ENCODE results near the gene ARL10. TPM values are rescaled to one million over a fixed set of nuclear protein-coding genes. Genes with fewer than 3 reads are reported as not detected.
A peak's percentile ranks its signal among the peaks of the same experiment; 100 is the strongest.

ARL10 gene
- total RNA-seq, 2 experiments from 2014 or later, result 6.3 to 9.0 TPM

DNA sequence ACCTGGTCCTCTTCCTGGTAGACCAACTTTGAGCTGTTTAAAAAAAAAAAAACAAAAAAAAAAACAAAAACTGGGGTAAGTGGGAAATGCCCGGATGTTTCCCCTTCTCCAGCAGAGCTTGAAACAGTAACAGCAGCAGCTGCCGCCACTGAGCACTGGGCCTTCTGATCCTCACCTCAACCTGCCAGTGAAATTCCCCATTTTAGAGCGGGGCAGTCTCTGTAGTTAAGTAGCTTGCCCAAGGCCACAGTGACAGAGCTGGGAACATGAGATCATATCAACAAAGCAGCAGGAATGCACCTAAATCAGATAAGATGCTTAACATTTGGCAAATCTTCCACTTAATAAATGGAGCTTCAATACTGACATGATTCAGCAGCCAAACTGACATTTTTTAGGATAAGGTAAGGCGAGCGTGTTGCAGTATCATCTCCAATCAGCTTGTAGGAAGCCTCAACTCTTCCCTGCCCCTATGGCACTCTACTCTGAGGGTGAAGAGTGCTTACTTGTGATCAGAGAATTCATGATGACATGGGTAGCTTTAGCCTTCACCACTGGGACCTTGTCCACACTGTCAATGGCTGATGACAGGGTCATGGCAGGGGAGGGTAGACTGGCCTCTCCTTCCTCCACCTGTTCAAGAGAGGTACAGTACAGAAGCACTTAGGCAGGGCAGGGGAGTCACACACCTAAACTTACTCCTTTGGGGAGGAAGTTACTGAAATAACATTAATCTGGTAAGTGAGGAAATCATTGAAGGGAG, 13.0 kb upstream of the ARL10 start:
- DNase-seq (no peak), ATAC-seq (no peak)
- no peak overlapping the region for H3K4me3 Mint-ChIP-seq
- peaks cover 7% of the 10 kb centered on the region for H3K4me1 Mint-ChIP-seq
- H3K36me3 Mint-ChIP-seq, result peaks cover 58% of the 10 kb centered on the region
- CTCF ChIA-PET, result interaction anchor here (1.2 kb wide), 1 partner anchor 308 kb away, joined by 3 read pairs; no protein-coding TSS in a partner anchor
- H3K27ac Mint-ChIP-seq, result peak overlapping the region; percentile 34
- H3K27me3 Mint-ChIP-seq, result no peaks in the 10 kb centered on the region
- no peaks in the 10 kb centered on the region for H3K9me3 Mint-ChIP-seq (ENCODE audit: low read depth)

DNA sequence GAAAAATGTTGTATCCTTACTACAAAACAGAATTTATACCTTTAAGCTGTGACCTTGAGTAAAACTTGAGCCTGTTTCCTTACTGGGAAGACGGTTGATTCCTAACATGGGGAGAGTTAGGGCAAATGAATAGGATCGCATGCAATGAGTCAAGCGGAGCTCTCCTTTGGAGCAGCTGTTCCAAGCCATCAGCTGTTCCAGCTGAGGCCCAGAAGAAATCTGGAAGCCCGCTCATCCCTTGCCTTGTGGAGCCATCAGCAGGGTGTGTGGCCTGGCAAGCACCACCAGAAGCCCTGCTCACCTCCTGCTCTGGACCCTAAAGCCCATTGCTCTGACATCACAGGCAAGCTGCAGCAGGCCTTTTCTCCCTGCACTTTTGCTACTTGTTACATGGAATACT, 11.8 kb upstream of the ARL10 start:
- Mint-ChIP-seq H3K36me3 (peaks cover 56% of the 10 kb centered on the region), H3K27me3 (no peaks in the 10 kb centered on the region), H3K4me3 (no peak overlapping the region), H3K27ac (no peak overlapping the region), H3K4me1 (peaks cover 16% of the 10 kb centered on the region), H3K9me3 (ENCODE audit: low read depth) (no peaks in the 10 kb centered on the region)
- no peak for DNase-seq
- no peak for ATAC-seq
- CTCF ChIA-PET, result no interaction called here

DNA sequence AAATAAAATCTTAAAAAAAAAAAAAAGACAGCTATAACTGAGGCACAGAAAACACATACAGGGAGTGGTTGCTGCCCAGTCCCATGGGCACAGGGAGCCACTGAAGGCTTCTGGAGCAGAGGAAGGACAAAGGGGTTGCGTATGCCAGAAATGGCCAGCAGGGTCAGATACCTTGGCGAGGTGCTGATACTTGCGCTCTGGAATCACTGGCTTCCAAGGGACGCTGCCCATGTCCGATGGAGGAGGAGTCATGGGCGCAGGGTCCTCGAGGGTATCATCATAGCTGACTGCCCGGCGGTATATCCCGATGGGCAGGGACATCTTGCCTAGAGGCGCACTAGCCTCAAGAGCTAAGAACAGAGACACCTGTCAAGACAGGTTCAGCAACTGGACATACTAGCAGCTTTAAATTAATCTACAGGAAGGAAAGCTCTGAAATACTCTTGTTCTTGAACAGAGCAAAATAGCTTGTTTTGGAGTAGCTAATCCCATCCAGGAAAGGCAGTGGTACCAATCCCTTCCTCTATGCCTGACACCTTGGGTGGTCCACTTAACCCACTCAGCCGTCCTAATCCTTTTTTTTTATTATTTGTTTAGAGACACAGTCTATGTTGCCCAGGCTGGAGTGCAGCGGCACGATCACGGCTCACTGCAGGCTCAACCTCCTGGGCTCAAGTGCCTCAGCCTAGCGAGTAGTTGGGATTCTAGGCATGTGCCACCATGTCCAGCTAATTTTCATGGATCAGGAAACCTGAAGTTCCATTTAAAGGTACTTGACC, 9.7 kb upstream of the ARL10 start:
- Mint-ChIP-seq H3K9me3 (ENCODE audit: low read depth) (no peaks in the 10 kb centered on the region), H3K4me3 (no peak overlapping the region), H3K36me3 (peaks cover 47% of the 10 kb centered on the region), H3K27ac (no peak overlapping the region), H3K27me3 (no peaks in the 10 kb centered on the region), H3K4me1 (peaks cover 22% of the 10 kb centered on the region)
- ATAC-seq (no peak), DNase-seq (no peak)
- CTCF ChIA-PET, result interaction anchor here (1.3 kb wide), 1 partner anchor 121 kb away, joined by 3 read pairs; no protein-coding TSS in a partner anchor

DNA sequence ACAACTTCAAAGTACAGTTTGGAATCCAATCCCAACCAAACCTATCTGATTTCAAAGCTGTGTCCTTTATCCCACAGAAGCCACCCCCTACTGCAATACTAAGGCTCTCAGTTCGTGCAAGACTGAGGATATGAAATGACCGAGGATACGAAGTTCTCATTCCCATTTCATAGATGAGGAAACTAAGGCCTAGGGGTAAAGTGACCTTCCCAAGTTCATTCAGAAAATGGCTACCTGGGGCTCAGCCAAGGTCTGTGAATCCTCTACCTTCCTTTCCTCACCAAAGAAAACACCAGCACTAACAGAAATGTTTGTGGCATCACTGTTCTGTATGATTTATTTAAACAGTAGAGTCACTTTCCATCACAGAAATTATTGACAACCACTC, 9.1 kb upstream of the ARL10 start:
- Mint-ChIP-seq H3K9me3 (ENCODE audit: low read depth) (no peaks in the 10 kb centered on the region), H3K4me1 (peaks cover 22% of the 10 kb centered on the region), H3K36me3 (peaks cover 46% of the 10 kb centered on the region), H3K4me3 (no peak overlapping the region), H3K27me3 (no peaks in the 10 kb centered on the region), H3K27ac (no peak overlapping the region)
- CTCF ChIA-PET, result interaction anchor here (1.3 kb wide), 1 partner anchor 121 kb away, joined by 3 read pairs; no protein-coding TSS in a partner anchor
- no peak for DNase-seq
- no peak for ATAC-seq

DNA sequence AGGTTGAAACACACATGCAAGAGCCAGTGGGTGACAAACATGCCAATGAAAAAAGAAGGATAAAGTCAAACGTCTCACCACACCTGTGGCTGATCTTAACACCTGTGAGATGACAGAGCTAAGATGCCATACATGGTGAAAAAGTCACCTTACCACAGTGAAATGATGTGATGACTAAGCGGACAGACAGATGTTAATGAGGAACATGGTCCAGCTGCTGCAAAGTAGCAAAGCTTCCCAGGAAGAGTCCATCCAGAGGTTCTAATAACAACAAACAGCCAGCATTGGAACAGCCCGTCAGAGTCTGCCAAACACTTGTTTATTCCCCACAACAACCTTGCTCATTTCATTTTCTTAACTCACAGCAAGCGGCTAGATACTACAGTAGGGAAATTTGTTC, 5.6 kb upstream of the ARL10 start:
- DNase-seq (no peak), ATAC-seq (no peak)
- H3K27ac Mint-ChIP-seq, result peak overlapping the region; percentile 16
- peaks cover 28% of the 10 kb centered on the region for H3K36me3 Mint-ChIP-seq
- no peaks in the 10 kb centered on the region for H3K9me3 Mint-ChIP-seq (ENCODE audit: low read depth)
- H3K4me1 Mint-ChIP-seq, result peaks cover 31% of the 10 kb centered on the region
- CTCF ChIA-PET, result interaction anchor here (1.0 kb wide), 1 partner anchor 19 kb away, joined by 3 read pairs; no protein-coding TSS in a partner anchor
- peak overlapping the region; percentile 45 for H3K4me3 Mint-ChIP-seq
- no peaks in the 10 kb centered on the region for H3K27me3 Mint-ChIP-seq

DNA sequence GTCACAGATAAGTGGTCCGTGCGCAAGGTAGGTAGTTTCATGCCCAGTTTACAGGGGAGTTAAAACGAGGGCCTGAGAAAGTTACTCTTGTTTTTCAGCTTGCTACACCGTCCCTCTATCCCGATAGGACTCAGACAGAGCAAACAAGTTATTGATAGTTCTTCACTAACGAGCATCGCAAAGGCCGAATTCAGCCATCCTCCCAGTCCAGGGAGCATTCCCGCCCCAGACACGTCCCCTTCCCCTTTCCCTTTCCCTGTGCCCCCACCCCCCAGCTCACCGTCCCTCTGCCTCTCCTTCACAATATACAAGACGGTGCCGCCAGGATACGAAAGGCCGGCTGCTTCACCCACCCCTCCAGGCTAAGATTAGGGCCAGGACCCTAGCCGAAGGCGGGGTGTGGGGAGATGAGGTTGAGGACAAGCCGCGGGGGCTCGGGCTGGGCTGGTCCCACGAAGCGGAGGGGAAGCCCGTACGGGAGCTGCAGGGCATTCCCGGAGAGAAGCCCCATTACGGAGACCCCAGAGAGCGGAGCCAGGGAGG, 4.3 kb upstream of the ARL10 start:
- Mint-ChIP-seq H3K9me3 (ENCODE audit: low read depth) (no peaks in the 10 kb centered on the region), H3K4me3 (peak overlapping the region; percentile 96), H3K36me3 (peaks cover 24% of the 10 kb centered on the region), H3K27me3 (no peaks in the 10 kb centered on the region), H3K4me1 (peaks cover 33% of the 10 kb centered on the region), H3K27ac (peak overlapping the region; percentile 98)
- ATAC-seq (peak; percentile 4), DNase-seq (no peak)
- CTCF ChIA-PET, result interaction anchor here (1.2 to 1.6 kb wide), 3 partner anchors 28 to 126 kb away, joined by 4 to 6 read pairs (median 5); partner anchors contain the start of genes CLTB, HIGD2A and NOP16

DNA sequence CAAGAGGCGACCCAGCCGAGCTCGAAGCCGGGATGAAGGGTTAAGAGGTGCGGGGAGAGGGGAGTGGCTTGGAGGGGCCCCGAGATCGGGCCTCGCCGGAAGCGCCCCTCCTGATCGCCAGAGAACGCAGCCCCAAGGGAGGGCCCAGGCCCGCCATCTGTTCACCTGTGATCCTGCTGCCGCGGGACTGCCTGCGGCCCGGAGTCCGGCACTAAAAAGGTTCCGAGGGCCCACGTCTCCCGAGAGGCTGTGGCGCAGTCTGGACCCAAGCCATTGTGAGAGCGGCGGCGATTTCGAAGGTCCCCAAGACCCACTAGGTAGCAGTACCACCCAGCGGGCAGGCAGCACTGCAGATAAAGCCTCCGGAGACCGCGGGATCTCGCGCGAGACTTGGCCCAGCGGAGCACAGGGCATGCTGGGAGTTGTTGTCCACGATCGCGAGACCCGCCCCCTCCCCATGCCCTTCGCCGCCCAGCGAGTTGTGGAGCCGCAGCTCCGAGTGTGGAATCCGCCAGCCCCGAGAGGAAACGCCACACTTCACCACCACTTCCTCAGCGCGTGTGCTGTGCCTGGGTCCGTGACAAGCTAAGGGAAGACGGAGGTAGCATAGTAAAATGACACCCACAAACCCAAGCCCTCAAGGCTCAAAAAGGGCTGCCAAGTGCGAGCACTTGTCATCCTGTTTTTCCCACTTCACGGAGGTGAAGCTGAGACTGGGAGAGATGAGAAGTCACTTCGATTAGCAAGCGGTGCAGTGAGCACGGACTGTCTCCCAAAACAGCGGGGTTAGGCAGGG, 3.7 kb upstream of the ARL10 start, which contains the start of gene KIAA1191:
Gene KIAA1191 (minus strand): TSS at position 328 of the 796 bp plus-strand sequence. CDS start 2,256 bp downstream, outside the sequence.
- peak; percentile 91 for ATAC-seq
- Mint-ChIP-seq H3K4me1 (peaks cover 36% of the 10 kb centered on the region), H3K9me3 (ENCODE audit: low read depth) (no peaks in the 10 kb centered on the region), H3K27me3 (no peaks in the 10 kb centered on the region), H3K27ac (peak within 1 kb of the TSS; percentile 98), H3K4me3 (peak within 1 kb of the TSS; percentile 96), H3K36me3 (peaks cover 18% of the 10 kb centered on the region)
- CTCF ChIA-PET, result interaction anchor here (1.2 to 1.7 kb wide), 6 partner anchors 27 to 235 kb away, joined by 3 to 8 read pairs (median 6); partner anchors contain the start of genes CLTB, FAF2, HIGD2A and NOP16
- DNase-seq, result peak; percentile 98

DNA sequence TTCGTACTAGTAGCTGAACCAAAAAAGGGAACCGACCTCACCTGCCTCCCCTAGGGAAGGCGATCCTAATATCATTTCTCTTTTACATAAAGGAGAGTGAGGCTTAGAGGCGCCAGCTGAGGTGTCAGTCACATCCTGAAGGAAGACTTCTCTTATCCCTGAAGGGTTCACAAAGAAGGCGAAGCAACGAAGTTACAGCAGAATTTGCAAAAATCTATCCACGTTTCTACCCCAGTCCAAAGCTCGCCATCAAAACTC, 3.1 kb upstream of the ARL10 start:
- Mint-ChIP-seq H3K27me3 (no peaks in the 10 kb centered on the region), H3K4me1 (peaks cover 38% of the 10 kb centered on the region), H3K4me3 (peak overlapping the region; percentile 96), H3K36me3 (peaks cover 18% of the 10 kb centered on the region), H3K9me3 (ENCODE audit: low read depth) (no peaks in the 10 kb centered on the region), H3K27ac (peak overlapping the region; percentile 98)
- no peak for ATAC-seq
- CTCF ChIA-PET, result interaction anchor here (1.2 to 1.7 kb wide), 6 partner anchors 26 to 235 kb away, joined by 3 to 8 read pairs (median 6); partner anchors contain the start of genes CLTB, FAF2, HIGD2A and NOP16
- no peak for DNase-seq

DNA sequence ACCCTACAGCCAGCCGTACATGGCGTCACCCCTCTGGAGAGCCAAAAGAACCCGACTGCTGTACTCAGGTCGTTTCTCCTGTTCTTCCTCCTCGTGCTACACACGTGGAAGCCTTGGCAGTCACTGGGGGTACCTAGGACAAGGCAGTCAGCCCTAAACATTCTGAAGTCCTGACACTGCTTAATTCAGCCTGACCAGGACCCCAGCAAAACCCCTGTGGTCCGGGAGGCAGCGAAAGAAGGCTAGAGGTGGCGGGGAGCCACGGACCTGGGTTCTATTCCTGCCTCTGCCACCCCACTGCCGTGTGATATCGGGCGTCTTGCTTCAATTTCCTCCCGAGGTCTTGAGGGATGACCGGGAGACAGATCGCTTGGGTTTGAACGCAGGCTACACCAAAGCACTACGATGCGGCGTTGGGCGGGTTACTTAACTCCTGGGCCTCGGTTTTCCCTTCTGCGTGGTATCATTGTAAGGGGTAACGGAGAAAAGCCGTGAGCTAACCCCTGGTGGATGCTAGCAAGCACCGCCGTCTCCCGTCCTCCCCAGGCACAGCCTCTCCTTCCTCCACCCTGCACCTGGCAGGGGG, 429 bp upstream of the ARL10 start:
- Mint-ChIP-seq H3K9me3 (ENCODE audit: low read depth) (no peaks in the 10 kb centered on the region), H3K4me3 (peak overlapping the region; percentile 68), H3K27ac (peak overlapping the region; percentile 40), H3K27me3 (no peaks in the 10 kb centered on the region), H3K4me1 (peaks cover 32% of the 10 kb centered on the region), H3K36me3 (peaks cover 6% of the 10 kb centered on the region)
- CTCF ChIA-PET, result no interaction called here
- no peak for DNase-seq
- ATAC-seq, result no peak

DNA sequence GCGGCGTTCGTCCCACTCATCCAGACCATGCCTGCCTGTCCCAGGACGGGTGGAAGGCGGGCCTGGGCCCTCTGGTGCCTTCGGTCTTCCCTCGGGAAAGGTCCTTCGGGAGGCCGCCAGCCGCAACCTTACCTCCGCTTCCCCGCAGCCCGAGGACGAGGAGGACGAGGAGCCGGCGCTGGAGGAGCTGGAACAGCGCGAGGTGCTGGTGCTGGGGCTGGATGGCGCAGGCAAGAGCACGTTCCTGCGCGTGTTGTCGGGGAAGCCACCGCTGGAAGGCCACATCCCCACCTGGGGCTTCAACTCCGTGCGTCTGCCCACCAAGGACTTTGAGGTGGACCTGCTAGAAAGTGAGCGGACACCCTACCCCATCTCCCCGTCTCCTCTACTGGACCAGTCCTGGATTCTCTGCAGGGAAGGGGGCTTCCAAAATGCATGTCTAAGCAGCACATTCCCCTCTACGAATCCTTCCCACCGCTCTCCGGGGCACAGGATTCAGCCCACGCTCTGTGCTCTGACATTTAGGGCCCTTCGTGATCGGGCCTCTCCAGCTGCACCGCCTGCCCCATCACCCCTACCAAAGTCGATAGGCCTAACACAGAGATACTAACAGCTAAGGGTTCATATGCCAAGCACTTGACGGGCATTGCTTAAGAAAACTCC, 1.1 kb downstream of the ARL10 start:
- Mint-ChIP-seq H3K27me3 (no peaks in the 10 kb centered on the region), H3K4me3 (peak overlapping the region; percentile 37), H3K9me3 (ENCODE audit: low read depth) (no peaks in the 10 kb centered on the region), H3K4me1 (peaks cover 32% of the 10 kb centered on the region), H3K36me3 (peaks cover 4% of the 10 kb centered on the region), H3K27ac (no peak overlapping the region)
- no peak for DNase-seq
- ATAC-seq, result no peak
- CTCF ChIA-PET, result no interaction called here

DNA sequence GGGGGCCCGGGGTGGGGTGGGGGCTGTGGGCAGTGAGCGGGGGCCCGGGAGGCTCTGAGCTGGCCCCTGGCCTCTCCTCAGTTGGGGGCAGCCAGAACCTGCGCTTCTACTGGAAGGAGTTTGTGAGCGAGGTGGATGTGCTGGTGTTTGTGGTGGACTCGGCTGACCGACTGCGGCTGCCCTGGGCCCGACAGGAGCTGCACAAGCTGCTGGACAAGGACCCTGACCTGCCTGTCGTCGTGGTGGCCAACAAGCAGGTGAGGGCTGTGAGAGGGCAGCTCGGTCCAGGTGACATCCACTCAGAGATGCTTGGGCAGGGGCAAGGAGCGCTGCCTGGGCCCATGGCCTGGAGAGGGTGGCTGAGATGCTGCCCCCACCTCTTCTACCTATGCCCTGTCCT, 3.4 kb downstream of the ARL10 start:
- H3K4me1 Mint-ChIP-seq, result peaks cover 19% of the 10 kb centered on the region
- DNase-seq, result no peak
- no peak overlapping the region for H3K4me3 Mint-ChIP-seq
- H3K9me3 Mint-ChIP-seq (ENCODE audit: low read depth), result no peaks in the 10 kb centered on the region
- H3K27me3 Mint-ChIP-seq, result no peaks in the 10 kb centered on the region
- CTCF ChIA-PET, result no interaction called here
- no peak overlapping the region for H3K27ac Mint-ChIP-seq
- peaks cover 4% of the 10 kb centered on the region for H3K36me3 Mint-ChIP-seq
- no peak for ATAC-seq

DNA sequence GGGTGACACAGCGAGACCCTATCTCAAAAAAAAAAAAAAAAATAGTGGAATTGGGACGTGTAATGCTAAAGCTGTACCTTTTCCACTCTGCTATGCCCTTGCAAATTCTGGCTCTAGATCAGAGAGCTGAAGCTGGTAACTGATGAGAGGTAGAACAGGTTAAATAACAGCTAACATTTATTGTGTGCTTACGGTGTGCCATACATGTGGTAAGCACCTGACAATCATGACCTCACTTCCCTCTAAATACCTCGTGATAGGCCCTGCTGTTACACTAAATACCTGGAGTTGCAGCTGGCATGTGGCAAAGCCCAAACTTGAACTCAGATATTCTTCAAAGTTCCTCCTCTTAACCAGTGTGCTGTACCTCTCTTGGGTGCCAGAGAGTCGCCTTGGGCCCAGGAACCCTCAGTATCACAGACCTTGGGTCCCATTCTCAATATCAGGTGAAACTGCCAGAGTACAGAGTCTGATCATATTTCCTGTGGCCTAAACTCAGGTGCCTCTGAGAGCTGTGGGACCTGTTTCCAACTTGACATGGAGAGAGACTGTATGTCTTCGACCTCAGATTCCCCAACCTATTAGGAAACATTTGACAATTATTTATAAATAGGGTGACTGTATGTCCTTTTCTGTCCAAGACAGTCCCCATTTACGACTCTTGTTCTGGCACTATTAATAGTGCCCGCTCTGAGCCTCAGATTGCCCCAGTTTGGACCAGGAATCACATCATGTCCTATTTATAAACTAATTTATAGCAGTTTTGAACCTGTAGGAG, 4.8 kb downstream of the ARL10 start:
- no peaks in the 10 kb centered on the region for H3K27me3 Mint-ChIP-seq
- no peak for ATAC-seq
- CTCF ChIA-PET, result no interaction called here
- H3K9me3 Mint-ChIP-seq (ENCODE audit: low read depth), result no peaks in the 10 kb centered on the region
- H3K36me3 Mint-ChIP-seq, result peaks cover 4% of the 10 kb centered on the region
- H3K4me3 Mint-ChIP-seq, result no peak overlapping the region
- H3K4me1 Mint-ChIP-seq, result peaks cover 14% of the 10 kb centered on the region
- no peak for DNase-seq
- no peak overlapping the region for H3K27ac Mint-ChIP-seq

Measured in activated CD8-positive, alpha-beta memory T cell treated with anti-CD3 and anti-CD28 coated beads, Interleukin-2, amount 10 ng/mL, durations not matched to agents 7 days and 5 days (primary cell).